K562 (cell line): ENCODE results near the gene TPGS2. TPM values are rescaled to one million over a fixed set of nuclear protein-coding genes. Genes with fewer than 3 reads are reported as not detected.

Source experiments
- ATAC-seq: fragments of 200-7000 bp; cut with Tn5 transposase; 3 replicates; pipeline ENCODE4 v1.9.1; 2020; ENCODE audit warnings: moderate library complexity
- BruUV-seq: library from RNA; stranded (reverse); fragments of 400-500 nt; replicated peaks from 2 replicates; lab custom pipeline; 2021; lab: Mats Ljungman, UMichigan
- CTCF ChIA-PET: fragments of 300-600 bp; formaldehyde crosslinking; extraction: SDS; loops from one replicate; lab custom pipeline; 2021; ENCODE audit warnings: low intra/inter-chr PET ratio; lab: Yijun Ruan, JAX
- POLR2A ChIA-PET: fragments of 300-600, 350-650 bp; sonication (Branson Sonifier 250); formaldehyde crosslinking; extraction: SDS; loops from one replicate; lab custom pipeline; 2021; ENCODE audit warnings: antibody characterized with exemption, inconsistent platforms; lab: Yijun Ruan, JAX
- DNase-seq, 4 experiments: peaks; one replicate each; pipeline versions ENCODE4 v3.0.0 to v3.0.0-alpha.2; 2011 to 2018; ENCODE audit warnings: low spot score in 3 of 4, mixed read lengths in 3 of 4; ENCODE audit errors: extremely low read depth in 1 of 4
- FAIRE-seq: peaks from 2 replicates; lab custom pipeline; 2011; peaks lifted over from hg19 to GRCh38; lab: Jason Lieb, UNC
- H2AFZ ChIP-seq: 2 replicates; pipeline ENCODE4 v1.6.0; 2011; ENCODE audit warnings: low read depth, low read length, control low read depth, inconsistent platforms
- H3K27ac ChIP-seq: fragments of 200-600 bp; 3 replicates; pipeline ENCODE4 v1.8.0; 2011; ENCODE audit warnings: low read depth, mild to moderate bottlenecking, control low read depth, inconsistent platforms, low read length, moderate library complexity, mixed read lengths; ENCODE audit errors: extremely low read depth
- H3K27me3 ChIP-seq, 2 experiments: fragments of 300-600 bp in 1 of 2; 2 replicates in 1 of 2; 3 replicates in 1 of 2; pipeline versions ENCODE4 v1.6.0 to v1.8.0; 2011; ENCODE audit warnings: inconsistent platforms in 2 of 2, low read length in 2 of 2, mild to moderate bottlenecking in 1 of 2, mixed read lengths in 1 of 2, moderate library complexity in 1 of 2; ENCODE audit not compliant: control insufficient read depth in 2 of 2, insufficient read depth in 2 of 2
- H3K36me3 ChIP-seq: fragments of 300-600 bp; 3 replicates; pipeline ENCODE4 v1.8.0; 2011; ENCODE audit warnings: mild to moderate bottlenecking, low read length, inconsistent platforms; ENCODE audit not compliant: control insufficient read depth, insufficient read depth
- H3K4me1 ChIP-seq, 2 experiments: fragments of 200-600 bp in 1 of 2; replicated peaks in 1 of 2; 2 replicates in 1 of 2; 3 replicates in 1 of 2; pipeline versions ENCODE4 v1.5.1 to v1.8.0; 2011; ENCODE audit warnings: inconsistent platforms in 2 of 2, low read length in 2 of 2, mild to moderate bottlenecking in 1 of 2, mixed read lengths in 1 of 2, moderate library complexity in 1 of 2; ENCODE audit not compliant: control insufficient read depth in 2 of 2, insufficient read depth in 2 of 2
- H3K4me2 ChIP-seq: 2 replicates; pipeline ENCODE4 v1.6.1; 2011; ENCODE audit warnings: low read length, control low read depth, inconsistent platforms, mixed read lengths; ENCODE audit not compliant: insufficient read depth
- H3K4me3 ChIP-seq: fragments of 200-600 bp; sonication (generic), shearing (Covaris generic); 2 replicates; pipeline ENCODE4 v1.5.1; 2016; ENCODE audit warnings: control low read depth, inconsistent platforms
- H3K79me2 ChIP-seq: fragments of 200-600 bp; 3 replicates; pipeline ENCODE4 v1.8.0; 2011; ENCODE audit warnings: low read length, inconsistent platforms; ENCODE audit not compliant: control insufficient read depth, insufficient read depth
- H3K9ac ChIP-seq, 2 experiments: 2 replicates each; pipeline versions ENCODE4 v1.6.0 to v1.6.1; 2011; ENCODE audit warnings: low read depth in 2 of 2, low read length in 2 of 2, control low read depth in 1 of 2, inconsistent platforms in 1 of 2, mild to moderate bottlenecking in 1 of 2, mixed read lengths in 1 of 2; ENCODE audit not compliant: insufficient read depth in 1 of 2
- H3K9me1 ChIP-seq: one replicate; pipeline ENCODE4 v1.6.0; 2011; ENCODE audit warnings: inconsistent platforms, mild to moderate bottlenecking, low read length, moderate library complexity; ENCODE audit not compliant: control insufficient read depth, insufficient read depth
- H3K9me3 ChIP-seq: replicated peaks from 2 replicates; pipeline ENCODE4 v1.5.1; 2011; ENCODE audit warnings: low read depth, low read length, inconsistent platforms; ENCODE audit not compliant: control insufficient read depth, insufficient read depth
- H4K20me1 ChIP-seq: replicated peaks from 2 replicates; pipeline ENCODE4 v1.6.1; 2011; ENCODE audit warnings: low read length, inconsistent platforms, mixed read lengths; ENCODE audit not compliant: control insufficient read depth, insufficient read depth
- ADNP ChIP-seq: fragments of 200-800 bp; sonication (Bioruptor generic); IDR thresholded peaks from 2 replicates; pipeline ENCODE4 v1.6.1; 2016; ENCODE audit warnings: missing genetic modification characterization, missing compliant biosample characterization
- ARHGAP35 ChIP-seq: fragments of 450-650 bp; IDR thresholded peaks from 2 replicates; pipeline ENCODE4 v1.6.1; 2018; ENCODE audit not compliant: partially characterized antibody
- C11orf30 ChIP-seq: fragments of 450-650 bp; IDR thresholded peaks from 2 replicates; pipeline ENCODE4 v1.6.1; 2016; ENCODE audit warnings: low read depth, mild to moderate bottlenecking
- CHCHD3 ChIP-seq: fragments of 250-450 bp; sonication (Bioruptor Pico); IDR thresholded peaks from 2 replicates; pipeline ENCODE4 v2.1.2; 2022; ENCODE audit warnings: mild to moderate bottlenecking
- HNRNPL ChIP-seq: fragments of 200-400 bp; formaldehyde crosslinking; IDR thresholded peaks from 2 replicates; pipeline ENCODE4 v1.6.1; 2017; ENCODE audit warnings: low read depth, mild to moderate bottlenecking, low read length
- TCF7L2 ChIP-seq: fragments of 150-350 bp; IDR thresholded peaks from 2 replicates; pipeline ENCODE4 v1.6.1; 2016; ENCODE audit warnings: low read depth, mild to moderate bottlenecking, low read length, moderate library complexity
- TEAD1 ChIP-seq, 2 experiments: fragments of 450-650 bp in 1 of 2; sonication (generic) in 1 of 2; formaldehyde crosslinking; IDR thresholded peaks; 2 replicates each; pipeline versions ENCODE4 v1.4.0 to v1.8.0; 2020 to 2022; ENCODE audit warnings: mild to moderate bottlenecking in 2 of 2, missing genetic modification reagents in 1 of 2
- ZNF140 ChIP-seq: fragments of 250-450 bp; sonication (Bioruptor Pico); IDR thresholded peaks from 2 replicates; pipeline ENCODE4 v1.8.0; 2021; ENCODE audit warnings: moderate library complexity, mild to moderate bottlenecking, inconsistent platforms
- ZNF253 ChIP-seq: fragments of 250-450 bp; sonication (Bioruptor Pico); conservative IDR thresholded peaks from 2 replicates; pipeline ENCODE4 v1.6.1; 2021; ENCODE audit warnings: mild to moderate bottlenecking
- ZNF316 ChIP-seq: fragments of 450-650 bp; IDR thresholded peaks from 2 replicates; pipeline ENCODE4 v1.6.1; 2016
- ZNF707 ChIP-seq: fragments of 250-450 bp; sonication (Bioruptor Pico); conservative IDR thresholded peaks from 2 replicates; pipeline ENCODE4 v1.8.0; 2022; ENCODE audit warnings: inconsistent platforms, mild to moderate bottlenecking, moderate library complexity
- WGBS: fragments of 100-300 bp; shearing (Covaris generic); methylation state at CpG from one replicate; pipeline ENCODE4 v1.1.6; 2016; ENCODE audit warnings: low coverage, mixed read lengths; ENCODE audit not compliant: insufficient coverage; ENCODE audit errors: missing lambda C conversion rate; 5-methylcytosine and 5-hydroxymethylcytosine counted together
- in situ Hi-C: fragments of 300-500 bp; cut with MboI; formaldehyde crosslinking; loops from 4 replicates; pipeline ENCODE4 v1.15.0; 2018; ENCODE audit warnings: inconsistent platforms, mixed read lengths
- intact Hi-C: fragments of 100-400 bp; cut with micrococcal nuclease; formaldehyde crosslinking; loops from 2 replicates; pipeline ENCODE4 v1.14.2; 2022
- polyA plus RNA-seq, 8 experiments: library from polyadenylated mRNA; depleted of rRNA in 4 of 8; stranded (reverse) in 5 of 8; unstranded in 3 of 8; fragments of >200 nt; fragmentation: Nextera tagmentation in 2 of 8; fragmentation: Illumina TruSeq in 1 of 8; extraction: Ambion mirVana in 2 of 8; extraction: Trizol in 1 of 8; gene quantifications; 2 replicates each; pipeline versions ENCODE4 v1.2.1 to v1.2.3, GENCODE V29; 2011 to 2014; ENCODE audit warnings: inconsistent platforms in 1 of 8, missing spikeins in 1 of 8
- total RNA-seq, 7 experiments: library from RNA; depleted of rRNA in 6 of 7; stranded (reverse); fragments of >200 nt in 6 of 7; fragmentation: Illumina TruSeq in 2 of 7; extraction: Trizol in 2 of 7; gene quantifications; 2 replicates each; pipeline versions ENCODE4 v1.2.1 to v1.2.3, GENCODE V29; 2011 to 2021; ENCODE audit warnings: low replicate concordance in 1 of 7
- TF ChIP-seq, protein P1 (sequence below): fragments of 250-450 bp; sonication (Bioruptor Pico); IDR thresholded peaks from 2 replicates; pipeline ENCODE4 v1.5.1; 2021; ENCODE audit warnings: mild to moderate bottlenecking
- TF ChIP-seq, protein P2 (sequence below): fragments of 250-450 bp; sonication (Bioruptor Pico); IDR thresholded peaks from 2 replicates; pipeline ENCODE4 v1.4.0; 2020; ENCODE audit warnings: mild to moderate bottlenecking, moderate library complexity

The TPGS2 gene
- total and polyA plus RNA-seq, 9 of the 15 experiments (the other 6 are each of a cell fraction or from before 2014, with no cell fraction given) = 94.2 to 449 (median 134) TPM

DNA sequence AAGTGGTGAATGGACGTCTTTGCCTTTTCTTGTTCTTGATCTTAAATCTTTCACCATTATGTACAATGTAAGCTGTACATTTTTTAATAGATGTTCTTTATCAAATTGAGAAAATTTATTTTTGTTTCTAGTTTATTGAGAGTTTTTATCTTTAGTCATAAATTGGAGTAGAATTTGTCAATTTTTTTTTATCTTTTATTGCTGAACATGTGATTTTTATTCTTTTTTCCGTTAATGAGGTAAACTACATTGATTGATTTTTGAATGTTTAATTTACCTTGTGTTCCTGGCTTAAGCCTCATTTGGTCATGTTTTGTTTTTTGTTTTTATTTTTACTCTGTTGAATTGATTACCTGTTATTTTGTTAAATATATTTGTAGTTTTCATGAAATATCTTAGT lies 19.8 kb upstream of the TPGS2 start:
- H3K4me2 ChIP-seq = no peak overlapping the region
- no peaks in the 10 kb centered on the region for H4K20me1 ChIP-seq
- in situ Hi-C loops = no loop called here
- H2AFZ ChIP-seq = no peak overlapping the region
- no peaks in the 10 kb centered on the region for H3K36me3 ChIP-seq
- intact Hi-C loops = no loop called here
- DNase-seq (no peak), FAIRE-seq (no peak), ATAC-seq (no peak)
- no peaks in the 10 kb centered on the region for H3K9me3 ChIP-seq
- no peak overlapping the region for H3K27ac ChIP-seq
- no peaks in the 10 kb centered on the region for H3K79me2 ChIP-seq
- no peak overlapping the region for H3K4me3 ChIP-seq
- H3K9me1 ChIP-seq = no peaks in the 10 kb centered on the region
- TF ChIP-seq C11orf30 = peak; percentile 60
- no peak for TF ChIP-seq ZNF140
- TF ChIP-seq, protein P1, sequence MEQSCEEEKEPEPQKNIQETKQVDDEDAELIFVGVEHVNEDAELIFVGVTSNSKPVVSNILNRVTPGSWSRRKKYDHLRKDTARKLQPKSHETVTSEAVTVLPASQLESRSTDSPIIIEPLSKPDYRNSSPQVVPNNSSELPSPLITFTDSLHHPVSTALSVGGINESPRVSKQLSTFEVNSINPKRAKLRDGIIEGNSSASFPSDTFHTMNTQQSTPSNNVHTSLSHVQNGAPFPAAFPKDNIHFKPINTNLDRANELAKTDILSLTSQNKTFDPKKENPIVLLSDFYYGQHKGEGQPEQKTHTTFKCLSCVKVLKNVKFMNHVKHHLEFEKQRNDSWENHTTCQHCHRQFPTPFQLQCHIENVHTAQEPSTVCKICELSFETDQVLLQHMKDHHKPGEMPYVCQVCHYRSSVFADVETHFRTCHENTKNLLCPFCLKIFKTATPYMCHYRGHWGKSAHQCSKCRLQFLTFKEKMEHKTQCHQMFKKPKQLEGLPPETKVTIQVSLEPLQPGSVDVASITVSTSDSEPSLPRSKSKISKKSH (CRISPR knock-in tag) = no peak
- TF ChIP-seq ZNF253 (CRISPR knock-in tag) = no peak
- peak; percentile 83 for TF ChIP-seq ZNF316
- TF ChIP-seq HNRNPL = no peak
- H3K4me1 ChIP-seq = peaks cover 0 to 3% of the 10 kb centered on the region in 2 experiments; a peak in 2 of 5 replicates
- ChIA-PET POLR2A (no interaction called here), CTCF (no interaction called here)
- no TSS peak for BruUV-seq
- no peaks in the 10 kb centered on the region for H3K27me3 ChIP-seq
- WGBS = 88% methylated on average over 2 of the region's 2 CpGs
- no peak overlapping the region for H3K9ac ChIP-seq

DNA sequence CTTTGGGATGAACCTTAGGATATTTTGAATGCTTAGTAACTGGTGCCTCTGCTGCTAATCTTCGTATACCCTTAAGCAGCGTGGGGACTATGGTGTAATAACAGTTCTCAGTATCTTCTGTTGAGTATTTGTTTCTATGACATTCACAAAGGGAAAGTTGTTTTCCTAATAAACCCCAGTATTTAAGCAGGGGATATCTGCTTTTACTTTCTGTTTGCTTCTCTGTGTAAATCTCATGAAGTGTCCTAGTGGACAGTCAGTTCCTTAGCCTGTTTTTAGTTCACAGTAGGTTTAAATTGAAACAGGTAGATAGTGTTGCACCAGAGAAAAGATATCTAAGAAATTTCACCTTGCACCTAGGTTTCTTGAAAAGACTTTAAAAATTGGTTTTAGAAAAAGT lies 15.0 kb upstream of the TPGS2 start:
- intact Hi-C loops = no loop called here
- no peak overlapping the region for H3K4me3 ChIP-seq
- H3K9me3 ChIP-seq = no peaks in the 10 kb centered on the region
- BruUV-seq = no TSS peak
- H3K4me1 ChIP-seq = no peaks in the 10 kb centered on the region
- WGBS = 74% methylated on average over 2 of the region's 2 CpGs
- H3K9me1 ChIP-seq = no peaks in the 10 kb centered on the region
- H3K36me3 ChIP-seq = no peaks in the 10 kb centered on the region
- H3K27ac ChIP-seq = no peak overlapping the region
- no peak overlapping the region for H2AFZ ChIP-seq
- DNase-seq (no peak), FAIRE-seq (no peak), ATAC-seq (no peak)
- no peaks in the 10 kb centered on the region for H3K79me2 ChIP-seq
- no peak overlapping the region for H3K4me2 ChIP-seq
- no peaks in the 10 kb centered on the region for H3K27me3 ChIP-seq
- H3K9ac ChIP-seq = no peak overlapping the region
- POLR2A ChIA-PET = no interaction called here
- in situ Hi-C loops = no loop called here
- H4K20me1 ChIP-seq = no peaks in the 10 kb centered on the region
- CTCF ChIA-PET = no interaction called here
- TF ChIP-seq, protein P2, sequence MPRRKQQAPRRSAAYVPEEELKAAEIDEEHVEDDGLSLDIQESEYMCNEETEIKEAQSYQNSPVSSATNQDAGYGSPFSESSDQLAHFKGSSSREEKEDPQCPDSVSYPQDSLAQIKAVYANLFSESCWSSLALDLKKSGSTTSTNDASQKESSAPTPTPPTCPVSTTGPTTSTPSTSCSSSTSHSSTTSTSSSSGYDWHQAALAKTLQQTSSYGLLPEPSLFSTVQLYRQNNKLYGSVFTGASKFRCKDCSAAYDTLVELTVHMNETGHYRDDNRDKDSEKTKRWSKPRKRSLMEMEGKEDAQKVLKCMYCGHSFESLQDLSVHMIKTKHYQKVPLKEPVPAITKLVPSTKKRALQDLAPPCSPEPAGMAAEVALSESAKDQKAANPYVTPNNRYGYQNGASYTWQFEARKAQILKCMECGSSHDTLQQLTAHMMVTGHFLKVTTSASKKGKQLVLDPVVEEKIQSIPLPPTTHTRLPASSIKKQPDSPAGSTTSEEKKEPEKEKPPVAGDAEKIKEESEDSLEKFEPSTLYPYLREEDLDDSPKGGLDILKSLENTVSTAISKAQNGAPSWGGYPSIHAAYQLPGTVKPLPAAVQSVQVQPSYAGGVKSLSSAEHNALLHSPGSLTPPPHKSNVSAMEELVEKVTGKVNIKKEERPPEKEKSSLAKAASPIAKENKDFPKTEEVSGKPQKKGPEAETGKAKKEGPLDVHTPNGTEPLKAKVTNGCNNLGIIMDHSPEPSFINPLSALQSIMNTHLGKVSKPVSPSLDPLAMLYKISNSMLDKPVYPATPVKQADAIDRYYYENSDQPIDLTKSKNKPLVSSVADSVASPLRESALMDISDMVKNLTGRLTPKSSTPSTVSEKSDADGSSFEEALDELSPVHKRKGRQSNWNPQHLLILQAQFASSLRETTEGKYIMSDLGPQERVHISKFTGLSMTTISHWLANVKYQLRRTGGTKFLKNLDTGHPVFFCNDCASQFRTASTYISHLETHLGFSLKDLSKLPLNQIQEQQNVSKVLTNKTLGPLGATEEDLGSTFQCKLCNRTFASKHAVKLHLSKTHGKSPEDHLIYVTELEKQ = no peak
- TF ChIP-seq TCF7L2 (no peak), ZNF707 (CRISPR knock-in tag) (no peak), ARHGAP35 (no peak), ADNP (tag) (no peak), CHCHD3 (no peak), TEAD1 (CRISPR knock-in tag; IDR thresholded peaks at IDR 0.05) (no peak)
